Hepatocyte (in vitro differentiated cells): ENCODE results near the gene TSPAN9.

Experiments
- CTCF ChIP-seq: fragments of 200-600 bp; sonication (generic); IDR thresholded peaks from 2 replicates; pipeline ENCODE4 v1.5.1; 2016; ENCODE audit warnings: antibody characterized with exemption, mild to moderate bottlenecking; ENCODE audit not compliant: poor library complexity
- EZH2 ChIP-seq: fragments of 200-600 bp; sonication (generic); IDR thresholded peaks from 2 replicates; pipeline ENCODE4 v1.6.1; 2016; ENCODE audit warnings: antibody characterized with exemption, mild to moderate bottlenecking, borderline replicate concordance
- EZH2phosphoT487 ChIP-seq: fragments of 200-600 bp; sonication (generic); IDR thresholded peaks from one replicate; pipeline ENCODE4 v1.6.1; 2018; ENCODE audit warnings: antibody characterized with exemption, mild to moderate bottlenecking, low read depth, moderate library complexity; ENCODE audit not compliant: unreplicated experiment, severe bottlenecking

DNA sequence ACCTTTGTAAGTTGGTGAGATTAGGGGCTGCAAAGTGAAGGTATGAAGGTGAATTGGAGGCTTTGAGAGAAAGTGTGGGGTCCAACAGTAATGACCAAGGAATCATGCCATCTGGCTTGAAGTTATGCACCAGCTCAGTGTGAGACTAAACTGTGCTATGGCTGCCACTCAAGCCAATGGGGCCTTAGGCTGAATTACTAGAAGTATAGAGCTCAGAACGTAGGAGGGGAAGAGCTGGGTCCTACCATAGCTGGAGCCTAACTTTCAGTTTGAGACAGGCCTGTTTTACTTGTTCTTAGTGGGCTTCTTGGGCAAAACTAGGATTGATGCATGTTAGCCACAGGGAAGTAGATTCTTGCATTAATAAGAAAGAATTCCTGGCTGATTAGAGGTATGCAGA lies 194.0 kb downstream of the TSPAN9 start:
- TF ChIP-seq CTCF (no peak), EZH2 (no peak), EZH2phosphoT487 (no peak)
